Activated naive CD4-positive, alpha-beta T cell treated with anti-CD3 and anti-CD28 coated beads, Interleukin-2, amount 50 U/mL, for 72 hours (primary cell): ENCODE data around the gene CRB3. TPM values are rescaled to one million over a fixed set of nuclear protein-coding genes. Genes with fewer than 3 reads are reported as not detected.
"Not testable (repeated sequence)": the region's sequence is repeated elsewhere in the genome, so short reads cannot be mapped to it uniquely, and the experiment has no call there.

Experiments
- ATAC-seq, 2 donors: fragments of 150-1000 bp; cut with Tn5 transposase; 2 replicates each; pipeline ENCODE4 v1.10.0; 2021; ENCODE audit warnings: mild to moderate bottlenecking in 2 of 2, moderate library complexity in 2 of 2
- DNase-seq, 2 donors: peaks; one replicate each; pipeline ENCODE4 v3.0.0; 2021 to 2022; ENCODE audit warnings: low spot score in 2 of 2
- H3K27ac Mint-ChIP-seq, 2 donors: one replicate each; pipeline ENCODE4 v1.8.0; 2022; ENCODE audit warnings: mild to moderate bottlenecking in 2 of 2, mixed read lengths in 2 of 2
- H3K36me3 Mint-ChIP-seq, 2 donors: one replicate each; pipeline ENCODE4 v1.8.0; 2022; ENCODE audit warnings: mixed read lengths in 2 of 2
- H3K9me3 Mint-ChIP-seq, 2 donors: one replicate each; pipeline ENCODE4 v1.8.0; 2022; ENCODE audit warnings: mixed read lengths in 2 of 2
- total RNA-seq, 2 donors: library from RNA; stranded (reverse); gene quantifications; one replicate each; pipeline ENCODE4 v1.2.3, GENCODE V29; 2022

Gene CRB3
- total RNA-seq, 2 donors from 2014 or later, result 0.59 to 2.6 TPM

- DNase-seq (no peak), ATAC-seq (no peak)
- H3K9me3 Mint-ChIP-seq, result no peaks in the 10 kb centered on the region
- H3K27ac Mint-ChIP-seq, result no peak overlapping the region
- peaks cover 12 to 15% of the 10 kb centered on the region in 2 donors for H3K36me3 Mint-ChIP-seq
Observed at GRCh38 chr19:6427131-6427530, 36.9 kb upstream of the CRB3 start.

- not testable (repeated sequence) for H3K36me3 Mint-ChIP-seq, ATAC-seq, H3K27ac Mint-ChIP-seq, DNase-seq, H3K9me3 Mint-ChIP-seq
Observed at GRCh38 chr19:6428692-6429418, 35.2 kb upstream of the CRB3 start.

GRCh38 chr19:6429419-6430221 lies 34.5 kb upstream of the CRB3 start:
- DNase-seq (no peak), ATAC-seq (no peak)
- Mint-ChIP-seq H3K9me3 (no peaks in the 10 kb centered on the region), H3K36me3 (no peaks in the 10 kb centered on the region), H3K27ac (no peak overlapping the region)

GRCh38 chr19:6431891-6432290 lies 32.2 kb upstream of the CRB3 start:
- H3K36me3 Mint-ChIP-seq, result no peaks in the 10 kb centered on the region
- H3K9me3 Mint-ChIP-seq, result no peaks in the 10 kb centered on the region
- DNase-seq (no peak), ATAC-seq (no peak)
- no peak overlapping the region for H3K27ac Mint-ChIP-seq

- no peak overlapping the region for H3K27ac Mint-ChIP-seq
- DNase-seq, result no peak
- no peaks in the 10 kb centered on the region for H3K36me3 Mint-ChIP-seq
- ATAC-seq, result no peak
- no peaks in the 10 kb centered on the region for H3K9me3 Mint-ChIP-seq
Observed at GRCh38 chr19:6433165-6433564, 30.9 kb upstream of the CRB3 start.

- H3K9me3 Mint-ChIP-seq, result no peaks in the 10 kb centered on the region
- H3K36me3 Mint-ChIP-seq, result no peaks in the 10 kb centered on the region
- ATAC-seq (no peak), DNase-seq (no peak)
- H3K27ac Mint-ChIP-seq, result no peak within 1 kb of the TSS
Observed at GRCh38 chr19:6433663-6434062, 30.4 kb upstream of the CRB3 start, which contains the start of gene SLC25A41. SLC25A41 (minus strand) TSS chr19:6433763; CDS start chr19:6433693, 70 bp downstream.

GRCh38 chr19:6439743-6440142 lies 24.3 kb upstream of the CRB3 start:
- Mint-ChIP-seq H3K27ac (no peak overlapping the region), H3K36me3 (no peaks in the 10 kb centered on the region), H3K9me3 (no peaks in the 10 kb centered on the region)
- no peak for ATAC-seq
- DNase-seq, result no peak

- Mint-ChIP-seq H3K36me3 (no peaks in the 10 kb centered on the region), H3K9me3 (no peaks in the 10 kb centered on the region), H3K27ac (no peak overlapping the region)
- no peak for DNase-seq
- ATAC-seq, result no peak
Observed at GRCh38 chr19:6440905-6441304, 23.2 kb upstream of the CRB3 start.

- Mint-ChIP-seq H3K27ac (no peak overlapping the region), H3K9me3 (peaks cover 0 to 7% of the 10 kb centered on the region in 2 donors), H3K36me3 (peaks cover 6 to 8% of the 10 kb centered on the region in 2 donors)
- DNase-seq (no peak), ATAC-seq (no peak)
Observed at GRCh38 chr19:6442087-6442688, 21.9 kb upstream of the CRB3 start.

- H3K36me3 Mint-ChIP-seq, result peaks cover 6 to 8% of the 10 kb centered on the region in 2 donors
Observed at GRCh38 chr19:6443986-6444385, 20.1 kb upstream of the CRB3 start.

GRCh38 chr19:6446452-6446851 lies 17.6 kb upstream of the CRB3 start:
- peaks cover 0 to 7% of the 10 kb centered on the region in 2 donors for H3K9me3 Mint-ChIP-seq
- H3K27ac Mint-ChIP-seq, result no peak overlapping the region
- no peak for ATAC-seq
- H3K36me3 Mint-ChIP-seq, result peaks cover 6 to 8% of the 10 kb centered on the region in 2 donors
- no peak for DNase-seq

More at GRCh38 chr19:6443986-6444385, 20.1 kb upstream of the CRB3 start:
- DNase-seq (no peak), ATAC-seq (no peak)
- no peak overlapping the region for H3K27ac Mint-ChIP-seq
- H3K9me3 Mint-ChIP-seq, result peaks cover 0 to 7% of the 10 kb centered on the region in 2 donors

- ATAC-seq (no peak), DNase-seq (no peak)
- peaks cover 0 to 11% of the 10 kb centered on the region in 2 donors for H3K9me3 Mint-ChIP-seq
- no peak overlapping the region for H3K27ac Mint-ChIP-seq
- H3K36me3 Mint-ChIP-seq, result peaks cover 6 to 14% of the 10 kb centered on the region in 2 donors
Observed at GRCh38 chr19:6448045-6448444, 16.0 kb upstream of the CRB3 start.

- ATAC-seq, result no peak
- no peak for DNase-seq
- Mint-ChIP-seq H3K36me3 (peaks cover 20 to 34% of the 10 kb centered on the region in 2 donors), H3K9me3 (peaks cover 10 to 12% of the 10 kb centered on the region in 2 donors), H3K27ac (no peak overlapping the region)
Observed at GRCh38 chr19:6450166-6450565, 13.9 kb upstream of the CRB3 start.

GRCh38 chr19:6451583-6452222 lies 12.4 kb upstream of the CRB3 start:
- no peak for DNase-seq

GRCh38 chr19:6452223-6452614 lies 11.9 kb upstream of the CRB3 start:
- ATAC-seq (no peak), DNase-seq (no peak)
- Mint-ChIP-seq H3K27ac (no peak overlapping the region), H3K9me3 (peaks cover 8 to 13% of the 10 kb centered on the region in 2 donors), H3K36me3 (peaks cover 23 to 39% of the 10 kb centered on the region in 2 donors)

More at GRCh38 chr19:6451583-6452222, 12.4 kb upstream of the CRB3 start:
- no peak for ATAC-seq
- H3K9me3 Mint-ChIP-seq, result peaks cover 10 to 13% of the 10 kb centered on the region in 2 donors
- H3K27ac Mint-ChIP-seq, result no peak overlapping the region
- peaks cover 25 to 40% of the 10 kb centered on the region in 2 donors for H3K36me3 Mint-ChIP-seq

GRCh38 chr19:6452899-6453298 lies 11.2 kb upstream of the CRB3 start:
- DNase-seq, result no peak
- ATAC-seq, result no peak
- Mint-ChIP-seq H3K36me3 (peaks cover 23 to 39% of the 10 kb centered on the region in 2 donors), H3K9me3 (peaks cover 8 to 13% of the 10 kb centered on the region in 2 donors), H3K27ac (no peak overlapping the region)
